DND-41 (cell line): ENCODE measurements around the gene CNBD2.
"Not testable (repeated sequence)": the region's sequence is repeated elsewhere in the genome, so short reads cannot be mapped to it uniquely, and the experiment has no call there.

Experiments
- ATAC-seq: fragments of 200-7000 bp; cut with Tn5 transposase; 3 replicates; pipeline ENCODE4 v1.9.1; 2021; ENCODE audit warnings: low read depth; ENCODE audit not compliant: insufficient read depth
- DNase-seq: peaks from one replicate; pipeline ENCODE4 v3.0.0-alpha.2; 2020
- H2AFZ ChIP-seq: 2 replicates; pipeline ENCODE4 v1.6.0; 2012; ENCODE audit warnings: low read depth, low read length
- H3K27ac ChIP-seq: 2 replicates; pipeline ENCODE4 v1.5.1; 2012; ENCODE audit warnings: low read length, inconsistent platforms
- H3K27me3 ChIP-seq: fragments of 200-600 bp; sonication (generic); 2 replicates; pipeline ENCODE4 v1.6.0; 2012; ENCODE audit warnings: low read length, mild to moderate bottlenecking, inconsistent platforms; ENCODE audit not compliant: insufficient read depth, poor library complexity
- H3K36me3 ChIP-seq: 2 replicates; pipeline ENCODE4 v1.5.1; 2012; ENCODE audit warnings: low read length, inconsistent platforms; ENCODE audit not compliant: insufficient read depth
- H3K4me1 ChIP-seq: 2 replicates; pipeline ENCODE4 v1.5.1; 2012; ENCODE audit warnings: mild to moderate bottlenecking, low read length; ENCODE audit not compliant: insufficient read depth
- H3K4me2 ChIP-seq: 2 replicates; pipeline ENCODE4 v1.6.0; 2012; ENCODE audit warnings: mild to moderate bottlenecking, moderate library complexity, low read length, inconsistent platforms; ENCODE audit not compliant: insufficient read depth
- H3K4me3 ChIP-seq, 2 experiments: fragments of 200-600 bp in 1 of 2; shearing (Covaris generic) in 1 of 2; 2 replicates each; pipeline ENCODE4 v1.5.1; 2012 to 2016; ENCODE audit warnings: inconsistent platforms in 2 of 2, low read length in 2 of 2, mild to moderate bottlenecking in 2 of 2, low read depth in 1 of 2, moderate library complexity in 1 of 2
- H3K79me2 ChIP-seq: 2 replicates; pipeline ENCODE4 v1.6.0; 2012; ENCODE audit warnings: low read length, inconsistent platforms; ENCODE audit not compliant: insufficient read depth
- H3K9ac ChIP-seq: 2 replicates; pipeline ENCODE4 v1.6.0; 2012; ENCODE audit warnings: low read depth, mild to moderate bottlenecking, inconsistent platforms, low read length, moderate library complexity
- H3K9me3 ChIP-seq: 2 replicates; pipeline ENCODE4 v1.5.1; 2012; ENCODE audit warnings: low read length, moderate library complexity, mild to moderate bottlenecking, inconsistent platforms; ENCODE audit not compliant: insufficient read depth, severe bottlenecking
- H4K20me1 ChIP-seq: 2 replicates; pipeline ENCODE4 v1.6.0; 2012; ENCODE audit warnings: low read length; ENCODE audit not compliant: insufficient read depth
- CTCF ChIP-seq: IDR thresholded peaks from 2 replicates; pipeline ENCODE4 v1.5.1; 2012; ENCODE audit warnings: borderline replicate concordance, low read length, moderate library complexity, mild to moderate bottlenecking; ENCODE audit not compliant: poor library complexity, severe bottlenecking; ENCODE audit errors: extremely low read depth
- EZH2 ChIP-seq: IDR thresholded peaks from 3 replicates; pipeline ENCODE4 v1.6.1; 2012; ENCODE audit warnings: borderline replicate concordance, low read depth, mild to moderate bottlenecking, moderate library complexity, low read length, inconsistent platforms; ENCODE audit not compliant: severe bottlenecking

CNBD2 gene

GRCh38 chr20:36066777-36067176, 98.4 kb downstream of the CNBD2 start:
- ATAC-seq, result no peak
- no peak overlapping the region for H2AFZ ChIP-seq

GRCh38 chr20:36068526-36068925, 100.1 kb downstream of the CNBD2 start:
- not testable (repeated sequence) for H3K79me2 ChIP-seq, H4K20me1 ChIP-seq, H3K4me3 ChIP-seq, ATAC-seq, H3K9ac ChIP-seq, H3K36me3 ChIP-seq, H2AFZ ChIP-seq, H3K9me3 ChIP-seq, DNase-seq, H3K4me2 ChIP-seq, H3K27ac ChIP-seq
- Histone ChIP-seq H3K27me3 (peaks cover 33% of the 10 kb centered on the region), H3K4me1 (peaks cover 16% of the 10 kb centered on the region)

More at GRCh38 chr20:36066777-36067176, 98.4 kb downstream of the CNBD2 start:
- no peak overlapping the region for H3K4me3 ChIP-seq
- TF ChIP-seq EZH2 (no peak), CTCF (no peak)
- no peak overlapping the region for H3K9ac ChIP-seq
- H3K36me3 ChIP-seq, result no peaks in the 10 kb centered on the region
- no peaks in the 10 kb centered on the region for H4K20me1 ChIP-seq
- no peaks in the 10 kb centered on the region for H3K9me3 ChIP-seq
- peaks cover 16% of the 10 kb centered on the region for H3K4me1 ChIP-seq
- peaks cover 21% of the 10 kb centered on the region for H3K27me3 ChIP-seq
- no peak for DNase-seq
- no peak overlapping the region for H3K27ac ChIP-seq
- H3K4me2 ChIP-seq, result no peak overlapping the region
- no peaks in the 10 kb centered on the region for H3K79me2 ChIP-seq

GRCh38 chr20:36070451-36070850, 102.1 kb downstream of the CNBD2 start:
- TF ChIP-seq CTCF, result no peak
- TF ChIP-seq EZH2, result no peak
- no peak overlapping the region; the same call in 1 of the 2 replicates for H2AFZ ChIP-seq
- no peaks in the 10 kb centered on the region for H4K20me1 ChIP-seq
- H3K9me3 ChIP-seq, result no peaks in the 10 kb centered on the region
- no peaks in the 10 kb centered on the region for H3K4me1 ChIP-seq
- peak; percentile 19 for DNase-seq
- H3K9ac ChIP-seq, result no peak overlapping the region
- H3K4me3 ChIP-seq, result no peak overlapping the region
- H3K36me3 ChIP-seq, result no peaks in the 10 kb centered on the region
- no peaks in the 10 kb centered on the region for H3K79me2 ChIP-seq
- no peak overlapping the region for H3K4me2 ChIP-seq
- peaks cover 33% of the 10 kb centered on the region for H3K27me3 ChIP-seq
- peak; percentile 74 for ATAC-seq
- H3K27ac ChIP-seq, result no peak overlapping the region

- ATAC-seq (no peak), DNase-seq (no peak)
- H3K36me3 ChIP-seq, result no peaks in the 10 kb centered on the region
- no peaks in the 10 kb centered on the region for H4K20me1 ChIP-seq
- H3K4me3 ChIP-seq, result no peak overlapping the region
- no peaks in the 10 kb centered on the region for H3K9me3 ChIP-seq
- no peaks in the 10 kb centered on the region for H3K79me2 ChIP-seq
- H3K4me2 ChIP-seq, result no peak overlapping the region
- no peak overlapping the region for H3K9ac ChIP-seq
- peaks cover 38% of the 10 kb centered on the region for H3K27me3 ChIP-seq
- TF ChIP-seq EZH2 (no peak), CTCF (no peak)
- no peaks in the 10 kb centered on the region for H3K4me1 ChIP-seq
- no peak overlapping the region for H2AFZ ChIP-seq
- no peak overlapping the region for H3K27ac ChIP-seq
These were observed 103.5 kb downstream of the CNBD2 start for GRCh38 chr20:36071848-36072247.
